Gastrocnemius medialis (tissue), 4 donors: ENCODE data around the gene AJAP1. TPM values are rescaled to one million over a fixed set of nuclear protein-coding genes. Genes with fewer than 3 reads are reported as not detected.

ENCODE experiments used
- ATAC-seq, 2 donors: fragments of 150-250 bp; one replicate each; pipeline ENCODE4 v1.9.1; 2016
- DNase-seq, 2 donors: peaks; one replicate each; pipeline ENCODE4 v3.0.0-alpha.2; 2019
- H3K27ac ChIP-seq, 4 donors: fragments of 200-600 bp; sonication (generic); 1 replicate in 1 of 4; 2 replicates in 3 of 4; pipeline ENCODE4 v1.5.1; 2016 to 2018; ENCODE audit warnings: mild to moderate bottlenecking in 2 of 4, moderate library complexity in 1 of 4
- H3K27me3 ChIP-seq, 3 donors: fragments of 200-600 bp; sonication (generic) in 2 of 3; 1 replicate in 1 of 3; 2 replicates in 2 of 3; pipeline versions ENCODE4 v1.5.1 to v1.6.0; 2016 to 2019; ENCODE audit warnings: mild to moderate bottlenecking in 1 of 3, moderate library complexity in 1 of 3
- H3K36me3 ChIP-seq, 2 donors: fragments of 200-600 bp; sonication (generic) in 1 of 2; one replicate each; pipeline ENCODE4 v1.5.1; 2017 to 2018
- H3K4me1 ChIP-seq, 2 donors: fragments of 200-600 bp; sonication (generic) in 1 of 2; one replicate each; pipeline ENCODE4 v1.5.1; 2016 to 2017; ENCODE audit warnings: mild to moderate bottlenecking in 2 of 2
- H3K4me3 ChIP-seq, 4 donors: fragments of 200-600 bp; sonication (generic) in 3 of 4; 1 replicate in 1 of 4; 2 replicates in 3 of 4; pipeline ENCODE4 v1.5.1; 2016 to 2019; ENCODE audit warnings: mild to moderate bottlenecking in 2 of 4
- H3K9me3 ChIP-seq, 3 donors: fragments of 200-600 bp; sonication (generic) in 2 of 3; 1 replicate in 1 of 3; 2 replicates in 2 of 3; pipeline ENCODE4 v1.5.1; 2016 to 2019
- POLR2A ChIP-seq, 2 donors: fragments of 450-650 bp; IDR thresholded peaks; one replicate each; pipeline ENCODE4 v1.6.1; 2017; ENCODE audit warnings: antibody characterized with exemption in 2 of 2, mild to moderate bottlenecking in 2 of 2, moderate library complexity in 2 of 2
- in situ Hi-C, 4 donors: fragments of 200-750 bp; cut with MboI; loops; one replicate each; pipeline versions ENCODE4 v1.15.0 to v1.8.0; 2017; ENCODE audit warnings: low sequenced_read_pairs in 4 of 4
- intact Hi-C: fragments of 100-400 bp; cut with DNase I; formaldehyde crosslinking; loops from one replicate; pipeline ENCODE4 v1.15.1; 2023; ENCODE audit warnings: low total_unique reads
- total RNA-seq, 4 donors: library from RNA; depleted of rRNA; stranded (reverse); fragments of >200 nt; gene quantifications; one replicate each; pipeline versions ENCODE4 v1.1.0 to v1.2.3, GENCODE V29; 2016
- TF ChIP-seq, protein P1 (sequence below), 5 experiments: fragments of 450-650 bp in 3 of 5; fragments of 200-600 bp in 2 of 5; sonication (generic) in 2 of 5; IDR thresholded peaks in 4 of 5; conservative IDR thresholded peaks in 1 of 5; 1 replicate in 4 of 5; 2 replicates in 1 of 5; pipeline ENCODE4 v1.5.1; 2016 to 2019; ENCODE audit warnings: antibody characterized with exemption in 5 of 5, mild to moderate bottlenecking in 3 of 5, moderate library complexity in 3 of 5

Gene AJAP1
- total RNA-seq, 4 donors from 2014 or later = 0.03 to 0.18 (median 0.05) TPM; not detected in 1

- Histone ChIP-seq H3K4me3 (no peak overlapping the region), H3K9me3 (no peaks in the 10 kb centered on the region), H3K27me3 (no peaks in the 10 kb centered on the region), H3K4me1 (no peaks in the 10 kb centered on the region), H3K36me3 (no peaks in the 10 kb centered on the region), H3K27ac (no peak overlapping the region)
- intact Hi-C loops = no loop called here
- TF ChIP-seq, protein P1, sequence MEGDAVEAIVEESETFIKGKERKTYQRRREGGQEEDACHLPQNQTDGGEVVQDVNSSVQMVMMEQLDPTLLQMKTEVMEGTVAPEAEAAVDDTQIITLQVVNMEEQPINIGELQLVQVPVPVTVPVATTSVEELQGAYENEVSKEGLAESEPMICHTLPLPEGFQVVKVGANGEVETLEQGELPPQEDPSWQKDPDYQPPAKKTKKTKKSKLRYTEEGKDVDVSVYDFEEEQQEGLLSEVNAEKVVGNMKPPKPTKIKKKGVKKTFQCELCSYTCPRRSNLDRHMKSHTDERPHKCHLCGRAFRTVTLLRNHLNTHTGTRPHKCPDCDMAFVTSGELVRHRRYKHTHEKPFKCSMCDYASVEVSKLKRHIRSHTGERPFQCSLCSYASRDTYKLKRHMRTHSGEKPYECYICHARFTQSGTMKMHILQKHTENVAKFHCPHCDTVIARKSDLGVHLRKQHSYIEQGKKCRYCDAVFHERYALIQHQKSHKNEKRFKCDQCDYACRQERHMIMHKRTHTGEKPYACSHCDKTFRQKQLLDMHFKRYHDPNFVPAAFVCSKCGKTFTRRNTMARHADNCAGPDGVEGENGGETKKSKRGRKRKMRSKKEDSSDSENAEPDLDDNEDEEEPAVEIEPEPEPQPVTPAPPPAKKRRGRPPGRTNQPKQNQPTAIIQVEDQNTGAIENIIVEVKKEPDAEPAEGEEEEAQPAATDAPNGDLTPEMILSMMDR (IDR thresholded peaks at IDR 0.05 in 4 of 5, conservative IDR thresholded peaks at IDR 0.05 in 1 of 5) = no peak
- TF ChIP-seq POLR2A (IDR thresholded peaks at IDR 0.05) = no peak
- ATAC-seq (no peak), DNase-seq (no peak)
- in situ Hi-C loops = no loop called here
Observed at GRCh38 chr1:4781646-4782045, 127.2 kb downstream of the AJAP1 start.

DNA sequence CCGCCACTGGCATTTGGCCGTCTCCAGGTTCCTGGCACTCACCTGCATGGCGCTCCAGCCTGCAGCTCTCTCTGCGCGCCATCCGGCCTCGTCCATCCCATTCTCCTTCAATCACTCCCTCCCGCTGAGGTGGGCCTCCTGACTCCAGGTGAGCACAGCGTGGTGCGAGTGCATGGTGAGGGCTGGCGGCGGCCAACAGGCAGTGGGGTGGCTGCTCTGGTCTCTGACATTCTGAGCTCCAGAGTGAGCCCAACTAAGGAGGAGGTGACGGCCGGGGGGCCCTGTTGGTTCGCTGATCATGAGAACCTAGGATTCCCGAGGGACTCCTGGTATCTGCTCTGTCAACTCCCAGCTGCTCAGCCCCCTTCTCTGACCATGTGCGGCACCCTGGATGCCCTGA is 130.4 kb downstream of the AJAP1 start:
- ATAC-seq = no peak

DNA sequence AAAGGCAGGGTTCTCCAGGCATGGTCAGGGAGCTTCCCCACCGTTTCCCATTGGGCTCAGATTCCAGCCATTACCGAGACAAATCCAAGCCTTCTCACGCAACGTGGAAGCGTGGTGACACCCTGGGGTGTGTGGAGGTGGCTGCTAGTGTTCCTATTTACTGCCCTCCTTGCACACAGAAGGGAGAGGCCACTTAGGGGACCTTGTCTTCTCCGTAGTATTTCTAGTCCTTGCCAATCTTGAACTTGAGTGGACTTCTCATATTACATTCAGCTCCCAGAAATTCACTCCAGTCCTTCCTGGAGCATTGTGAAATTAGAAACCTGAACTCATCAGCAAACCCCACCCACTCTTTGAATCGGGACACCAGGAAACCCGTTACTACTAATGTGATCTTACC is 131.6 kb downstream of the AJAP1 start:
- Histone ChIP-seq H3K27ac (no peak overlapping the region), H3K4me1 (no peaks in the 10 kb centered on the region), H3K9me3 (no peaks in the 10 kb centered on the region), H3K4me3 (no peak overlapping the region), H3K36me3 (no peaks in the 10 kb centered on the region), H3K27me3 (no peaks in the 10 kb centered on the region)
- in situ Hi-C loops = no loop called here
- intact Hi-C loops = no loop called here
- no peak for ATAC-seq
- TF ChIP-seq, protein P1 (IDR thresholded peaks at IDR 0.05 in 4 of 5, conservative IDR thresholded peaks at IDR 0.05 in 1 of 5) = no peak
- TF ChIP-seq POLR2A (IDR thresholded peaks at IDR 0.05) = no peak
- no peak for DNase-seq

More for the DNA sequence above, 130.4 kb downstream of the AJAP1 start:
- TF ChIP-seq POLR2A (IDR thresholded peaks at IDR 0.05) = no peak
- TF ChIP-seq, protein P1 (IDR thresholded peaks at IDR 0.05 in 4 of 5, conservative IDR thresholded peaks at IDR 0.05 in 1 of 5) = no peak
- Histone ChIP-seq H3K27me3 (no peaks in the 10 kb centered on the region), H3K36me3 (no peaks in the 10 kb centered on the region), H3K4me3 (no peak overlapping the region), H3K4me1 (no peaks in the 10 kb centered on the region), H3K27ac (no peak overlapping the region), H3K9me3 (no peaks in the 10 kb centered on the region)
- intact Hi-C loops (no loop called here), in situ Hi-C loops (no loop called here)
- no peak for DNase-seq

GRCh38 chr1:4787551-4787950 is 133.1 kb downstream of the AJAP1 start:
- no peaks in the 10 kb centered on the region for H3K36me3 ChIP-seq
- no peak overlapping the region for H3K27ac ChIP-seq
- H3K4me3 ChIP-seq = no peak overlapping the region
- H3K9me3 ChIP-seq = no peaks in the 10 kb centered on the region
- intact Hi-C loops (no loop called here), in situ Hi-C loops (no loop called here)
- TF ChIP-seq POLR2A (IDR thresholded peaks at IDR 0.05) = no peak
- TF ChIP-seq, protein P1 (IDR thresholded peaks at IDR 0.05 in 4 of 5, conservative IDR thresholded peaks at IDR 0.05 in 1 of 5) = no peak
- no peaks in the 10 kb centered on the region for H3K4me1 ChIP-seq
- ATAC-seq = no peak
- no peak for DNase-seq
- H3K27me3 ChIP-seq = no peaks in the 10 kb centered on the region

DNA sequence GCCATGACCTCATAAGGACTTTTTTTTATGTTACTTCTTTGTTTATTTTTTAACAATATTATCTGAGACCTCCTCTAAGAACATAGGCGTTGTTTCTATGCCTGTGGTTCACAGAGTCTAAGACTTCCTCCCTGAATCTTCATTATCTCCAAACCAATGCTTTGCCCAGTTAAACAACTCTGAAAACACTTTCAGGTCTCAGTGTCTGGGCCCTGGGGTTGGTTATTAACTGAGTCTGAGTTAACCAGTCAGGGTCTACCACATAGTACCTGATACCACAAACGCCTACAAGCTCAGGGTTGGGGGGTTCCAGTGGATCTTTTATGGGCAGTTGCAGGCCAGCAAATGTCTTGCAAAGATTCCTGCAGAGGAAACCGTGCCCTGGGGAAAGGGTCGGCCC is 138.2 kb downstream of the AJAP1 start:
- no peaks in the 10 kb centered on the region for H3K27me3 ChIP-seq
- ATAC-seq = no peak

More for the DNA sequence above, 138.2 kb downstream of the AJAP1 start:
- intact Hi-C loops = no loop called here
- H3K27ac ChIP-seq = no peak overlapping the region
- no peaks in the 10 kb centered on the region for H3K36me3 ChIP-seq
- no peaks in the 10 kb centered on the region for H3K4me1 ChIP-seq
- no peaks in the 10 kb centered on the region for H3K9me3 ChIP-seq
- in situ Hi-C loops = no loop called here
- DNase-seq = no peak
- no peak overlapping the region for H3K4me3 ChIP-seq
- no peak for TF ChIP-seq POLR2A (IDR thresholded peaks at IDR 0.05)
- TF ChIP-seq, protein P1 (IDR thresholded peaks at IDR 0.05 in 4 of 5, conservative IDR thresholded peaks at IDR 0.05 in 1 of 5) = no peak
